Hematopoietic multipotent progenitor cell treated with erythropoietin and hydrocortisone succinate and interleukin-3 and kit ligand, for 15 days (in vitro differentiated cells): ENCODE measurements around the gene DLL3.
"Not testable (repeated sequence)": the region's sequence is repeated elsewhere in the genome, so short reads cannot be mapped to it uniquely, and the experiment has no call there.

Experiments
- DNase-seq: peaks from one replicate; pipeline ENCODE4 v3.0.0-alpha.2; 2015; ENCODE audit warnings: low spot score

The DLL3 gene

GRCh38 chr19:39498798-39499642, at the start of gene DLL3:
DLL3 (plus strand) TSS chr19:39498947; CDS start chr19:39498975, 28 bp downstream.
- DNase-seq = no peak

- DNase-seq = no peak
Measured at GRCh38 chr19:39449116-39449797, 49.5 kb upstream of the DLL3 start.

GRCh38 chr19:39451257-39451656, 47.5 kb upstream of the DLL3 start:
- DNase-seq = not testable (repeated sequence)

GRCh38 chr19:39463403-39463802, 35.3 kb upstream of the DLL3 start:
- no peak for DNase-seq

GRCh38 chr19:39465956-39466747, 32.6 kb upstream of the DLL3 start:
- DNase-seq = no peak

- no peak for DNase-seq
Measured at GRCh38 chr19:39467941-39468340, 30.8 kb upstream of the DLL3 start.

- DNase-seq = no peak
Measured at GRCh38 chr19:39469036-39469435, 29.7 kb upstream of the DLL3 start.

GRCh38 chr19:39469567-39469966, 29.2 kb upstream of the DLL3 start:
- no peak for DNase-seq

- DNase-seq = no peak
Measured at GRCh38 chr19:39470724-39471339, 27.9 kb upstream of the DLL3 start.

GRCh38 chr19:39471756-39472536, 26.8 kb upstream of the DLL3 start:
- DNase-seq = no peak

GRCh38 chr19:39472746-39473442, 25.9 kb upstream of the DLL3 start:
- DNase-seq = no peak

- no peak for DNase-seq
Measured at GRCh38 chr19:39473443-39473960, 25.2 kb upstream of the DLL3 start.

- peak; percentile 49 for DNase-seq
Measured at GRCh38 chr19:39474139-39474620, 24.6 kb upstream of the DLL3 start.

GRCh38 chr19:39475748-39476147, 23.0 kb upstream of the DLL3 start:
- DNase-seq = no peak

- not testable (repeated sequence) for DNase-seq
Measured at GRCh38 chr19:39479319-39479801, 19.4 kb upstream of the DLL3 start.

- DNase-seq = no peak
Measured at GRCh38 chr19:39479916-39480315, 18.8 kb upstream of the DLL3 start.

GRCh38 chr19:39480337-39481228, 18.2 kb upstream of the DLL3 start, which contains the start of gene TIMM50:
TIMM50 (plus strand) TSS chr19:39480838; CDS start chr19:39480854, 16 bp downstream.
- peak; percentile 96 for DNase-seq

GRCh38 chr19:39481229-39481545, 17.6 kb upstream of the DLL3 start:
- DNase-seq = no peak

- no peak for DNase-seq
Measured at GRCh38 chr19:39481676-39482075, 17.1 kb upstream of the DLL3 start.
